ENCODE results near the gene SLC36A2.

The SLC36A2 gene

DNA sequence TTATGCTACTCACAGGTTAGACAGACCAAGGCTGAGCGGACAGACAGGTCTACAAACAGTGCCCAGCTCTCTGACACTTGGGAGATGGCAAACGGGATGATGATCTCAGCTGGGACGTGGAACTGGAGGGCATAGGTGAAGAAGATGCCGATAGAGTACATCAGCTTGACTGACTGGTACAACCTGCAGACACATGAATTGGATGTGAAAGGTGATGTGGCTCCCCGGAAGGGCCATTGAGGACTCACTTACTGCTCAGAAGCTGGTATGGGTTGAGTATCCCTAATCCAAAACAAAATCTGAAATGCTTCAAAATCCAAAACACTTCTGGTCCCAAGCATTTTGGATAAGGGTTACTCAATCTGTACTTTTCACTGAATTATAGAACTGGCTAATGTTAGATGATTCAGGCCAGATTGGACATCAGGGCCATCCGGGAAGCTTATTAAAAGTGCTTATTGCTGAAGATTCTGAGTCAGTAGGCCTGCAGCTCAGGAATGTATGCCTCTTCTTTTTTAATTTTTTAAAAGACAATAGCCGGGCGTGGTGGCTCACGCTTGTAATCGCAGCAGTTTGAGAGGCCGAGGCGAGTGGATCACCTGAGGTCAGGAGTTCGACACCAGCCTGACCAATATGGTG lies 66.2 kb downstream of the SLC36A2 start:
- no peak for DNase-seq

- no peak for DNase-seq
Observed at GRCh38 chr5:151280443-151280842, 66.9 kb downstream of the SLC36A2 start.

DNA sequence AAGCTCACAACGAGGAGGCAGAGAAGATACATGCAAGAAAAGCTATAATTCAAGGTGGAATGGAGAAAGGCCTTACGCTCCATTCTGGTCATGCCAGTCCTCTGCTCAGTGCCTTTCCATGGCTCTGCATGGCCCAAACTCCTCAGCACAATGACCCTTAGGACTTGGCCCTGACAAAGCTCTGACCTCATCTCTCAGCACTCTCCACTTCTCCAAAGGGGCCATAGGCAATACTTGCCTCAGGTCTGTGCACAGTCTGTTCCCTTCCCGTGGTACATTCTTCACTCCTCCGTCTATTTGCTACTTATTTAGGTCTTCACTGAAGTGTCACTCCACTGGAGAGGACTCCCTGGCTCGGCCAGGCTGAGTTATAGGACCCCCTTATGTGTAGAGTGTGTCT lies 68.5 kb downstream of the SLC36A2 start:
- DNase-seq = no peak

- no peak for DNase-seq
Observed at GRCh38 chr5:151275803-151276202, 71.6 kb downstream of the SLC36A2 start.

- DNase-seq = no peak
Observed at GRCh38 chr5:151274666-151275065, 72.7 kb downstream of the SLC36A2 start.

- no peak for DNase-seq
Observed at GRCh38 chr5:151271336-151271735, 76.0 kb downstream of the SLC36A2 start.

GRCh38 chr5:151270599-151270998 lies 76.8 kb downstream of the SLC36A2 start:
- DNase-seq = no peak

DNA sequence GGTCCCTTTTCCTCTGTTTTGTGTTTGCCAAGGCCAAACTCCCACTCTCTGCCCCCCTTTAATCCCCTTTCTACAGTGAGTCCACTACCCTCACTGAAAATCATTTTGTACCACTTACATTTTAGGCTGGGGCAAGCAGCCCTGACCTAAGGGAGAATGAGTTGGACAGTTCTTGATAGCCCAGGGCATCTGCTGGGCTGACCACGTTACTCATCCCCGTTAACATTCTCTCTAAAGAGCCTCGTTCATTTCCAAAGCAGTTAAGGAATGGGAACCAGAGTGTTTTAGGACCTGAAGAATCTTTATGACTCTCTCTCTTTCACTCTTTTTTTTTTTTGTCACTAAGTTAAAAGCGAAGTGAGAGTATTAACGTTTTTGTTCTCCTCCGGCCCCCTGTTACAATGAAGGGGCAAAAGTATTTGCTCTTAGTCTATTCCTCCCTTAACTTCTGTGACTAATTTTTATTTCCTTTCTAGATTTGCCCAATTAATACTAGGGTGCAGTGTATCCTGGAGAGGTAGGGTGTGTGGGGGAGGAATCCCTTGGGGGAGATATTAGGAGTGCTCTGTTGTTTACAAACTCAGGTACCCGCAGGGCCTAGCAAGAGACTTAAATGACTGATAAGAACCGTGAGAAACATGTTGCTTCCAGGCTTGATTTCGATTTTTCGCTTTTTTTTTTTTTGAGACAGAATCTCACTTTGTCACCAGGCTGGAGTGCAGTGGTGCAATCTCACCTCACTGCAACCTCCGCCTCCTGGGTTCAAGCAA lies 79.7 kb downstream of the SLC36A2 start:
- no peak for DNase-seq

Data from midbrain (tissue), 1 donor.